ENCODE measurements around the gene CERS6. TPM values are rescaled to one million over a fixed set of nuclear protein-coding genes. Genes with fewer than 3 reads are reported as not detected.
A peak's percentile ranks its signal among the peaks of the same experiment; 100 is the strongest.

The CERS6 gene
- total and polyA plus RNA-seq, 8 donors: 18.8 to 24.5 (median 22.1) TPM

GRCh38 chr2:168424112-168424951, 31.7 kb upstream of the CERS6 start:
- intact Hi-C loops (cut with DNase I): no loop called here
- H3K4me3 ChIP-seq: no peak overlapping the region
- ATAC-seq: no peak
- no peak overlapping the region for H3K27ac ChIP-seq
- no peak for TF ChIP-seq CTCF (IDR thresholded peaks at IDR 0.05)
- peak in 2 of 4 donors; percentile 34 to 50 for DNase-seq
- H3K36me3 ChIP-seq: no peaks in the 10 kb centered on the region
- no peaks in the 10 kb centered on the region for H3K4me1 ChIP-seq
- H3K9me3 ChIP-seq: no peaks in the 10 kb centered on the region
- no peaks in the 10 kb centered on the region for H3K27me3 ChIP-seq

GRCh38 chr2:168424971-168425370, 31.1 kb upstream of the CERS6 start:
- Histone ChIP-seq H3K27ac (no peak overlapping the region), H3K36me3 (no peaks in the 10 kb centered on the region), H3K27me3 (no peaks in the 10 kb centered on the region), H3K4me1 (no peaks in the 10 kb centered on the region), H3K4me3 (no peak overlapping the region), H3K9me3 (no peaks in the 10 kb centered on the region)
- DNase-seq (no peak), ATAC-seq (no peak)
- intact Hi-C loops (cut with DNase I): no loop called here
- no peak for TF ChIP-seq CTCF (IDR thresholded peaks at IDR 0.05)

- no peaks in the 10 kb centered on the region for H3K4me1 ChIP-seq
- no peak overlapping the region for H3K4me3 ChIP-seq
- no peaks in the 10 kb centered on the region for H3K9me3 ChIP-seq
- intact Hi-C loops (cut with DNase I): no loop called here
- no peaks in the 10 kb centered on the region for H3K27me3 ChIP-seq
- no peak overlapping the region for H3K27ac ChIP-seq
- ATAC-seq (no peak), DNase-seq (no peak)
- TF ChIP-seq CTCF (IDR thresholded peaks at IDR 0.05): no peak
- no peaks in the 10 kb centered on the region for H3K36me3 ChIP-seq
Measured at GRCh38 chr2:168426861-168427260, 29.2 kb upstream of the CERS6 start.

- Histone ChIP-seq H3K4me3 (no peak overlapping the region), H3K27me3 (no peaks in the 10 kb centered on the region), H3K27ac (no peak overlapping the region), H3K9me3 (no peaks in the 10 kb centered on the region), H3K36me3 (no peaks in the 10 kb centered on the region), H3K4me1 (no peaks in the 10 kb centered on the region)
- no peak for ATAC-seq
- intact Hi-C loops (cut with DNase I): no loop called here
- no peak for TF ChIP-seq CTCF (IDR thresholded peaks at IDR 0.05)
- no peak for DNase-seq
Measured at GRCh38 chr2:168427451-168427850, 28.6 kb upstream of the CERS6 start.

GRCh38 chr2:168428431-168428830, 27.6 kb upstream of the CERS6 start:
- no peak for ATAC-seq
- Histone ChIP-seq H3K9me3 (no peaks in the 10 kb centered on the region), H3K4me1 (no peaks in the 10 kb centered on the region), H3K27ac (no peak overlapping the region), H3K36me3 (no peaks in the 10 kb centered on the region), H3K4me3 (no peak overlapping the region), H3K27me3 (no peaks in the 10 kb centered on the region)
- DNase-seq: no peak
- no peak for TF ChIP-seq CTCF (IDR thresholded peaks at IDR 0.05)
- intact Hi-C loops (cut with DNase I): no loop called here
